ENCODE measurements around the gene LIN7A.

Gene LIN7A

GRCh38 chr12:80763874-80764273, 173.9 kb downstream of the LIN7A start:
- in situ Hi-C loops (cut with HindIII; ENCODE audit: low sequenced_read_pairs), result no loop called here

GRCh38 chr12:80761838-80762237, 175.9 kb downstream of the LIN7A start:
- in situ Hi-C loops (cut with HindIII; ENCODE audit: low sequenced_read_pairs), result no loop called here

- in situ Hi-C loops (cut with HindIII; ENCODE audit: low sequenced_read_pairs), result no loop called here
Observed at GRCh38 chr12:80756875-80757274, 180.9 kb downstream of the LIN7A start.

GRCh38 chr12:80754274-80754673, 183.5 kb downstream of the LIN7A start:
- in situ Hi-C loops (cut with HindIII; ENCODE audit: low sequenced_read_pairs), result no loop called here

- in situ Hi-C loops (cut with HindIII; ENCODE audit: low sequenced_read_pairs), result no loop called here
Observed at GRCh38 chr12:80752464-80752863, 185.3 kb downstream of the LIN7A start.

- in situ Hi-C loops (cut with HindIII; ENCODE audit: low sequenced_read_pairs), result no loop called here
Observed at GRCh38 chr12:80749456-80749855, 188.3 kb downstream of the LIN7A start.

- in situ Hi-C loops (cut with HindIII; ENCODE audit: low sequenced_read_pairs), result no loop called here
Observed at GRCh38 chr12:80747800-80748199, 189.9 kb downstream of the LIN7A start.

- in situ Hi-C loops (cut with HindIII; ENCODE audit: low sequenced_read_pairs), result no loop called here
Observed at GRCh38 chr12:80745851-80746505, 191.8 kb downstream of the LIN7A start.
